Colonic mucosa (tissue), 4 donors: ENCODE results near the gene NFX1. TPM values are rescaled to one million over a fixed set of nuclear protein-coding genes. Genes with fewer than 3 reads are reported as not detected.

Experiments used
- DNase-seq: peaks from one replicate; pipeline ENCODE4 v3.0.0-alpha.2; 2020
- H3K27ac ChIP-seq: fragments of 200-600 bp; one replicate; pipeline ENCODE4 v1.8.0; 2021
- H3K27me3 ChIP-seq: fragments of 200-600 bp; one replicate; pipeline ENCODE4 v1.8.0; 2021
- H3K36me3 ChIP-seq: fragments of 200-600 bp; one replicate; pipeline ENCODE4 v1.8.0; 2021
- H3K4me1 ChIP-seq: fragments of 200-600 bp; one replicate; pipeline ENCODE4 v1.8.0; 2021; ENCODE audit warnings: mild to moderate bottlenecking
- H3K4me3 ChIP-seq: fragments of 200-600 bp; one replicate; pipeline ENCODE4 v1.8.0; 2021
- H3K9ac ChIP-seq, 2 donors: one replicate each; pipeline ENCODE4 v1.7.0; 2013; ENCODE audit warnings: control low read depth in 2 of 2, low read depth in 2 of 2, low read length in 2 of 2
- H3K9me3 ChIP-seq: fragments of 200-600 bp; one replicate; pipeline ENCODE4 v1.8.0; 2021
- CTCF ChIP-seq: fragments of 200-600 bp; IDR thresholded peaks from one replicate; pipeline ENCODE4 v1.8.0; 2022; ENCODE audit warnings: antibody characterized with exemption, mild to moderate bottlenecking
- intact Hi-C: fragments of 100-400 bp; cut with DNase I; formaldehyde crosslinking; loops from one replicate; pipeline ENCODE4 v1.14.1; 2022
- total RNA-seq, 2 donors: library from RNA; stranded (reverse); fragmentation: NEBNext Ultra II Directional in 1 of 2; extraction: Animal tissue kit (Norgen Biotek cat#: 25700) in 1 of 2; gene quantifications; one replicate each; pipeline ENCODE4 v1.2.1, GENCODE V29; 2021
- donor health status: healthy.
- donor health status: DM: no; HTN: no; CAD: no.
- donor health status: DM: no; HTN: no; CAD: no.

Gene NFX1
- total RNA-seq, 2 donors from 2014 or later: 27.6 to 31.3 TPM

- Histone ChIP-seq H3K27ac (no peak overlapping the region), H3K27me3 (no peaks in the 10 kb centered on the region), H3K4me3 (no peak overlapping the region), H3K9me3 (no peaks in the 10 kb centered on the region), H3K9ac (no peak overlapping the region), H3K36me3 (peaks cover 23% of the 10 kb centered on the region), H3K4me1 (no peaks in the 10 kb centered on the region)
- intact Hi-C loops: no loop called here
- no peak for DNase-seq
- TF ChIP-seq CTCF: no peak
These were observed 53.8 kb downstream of the NFX1 start for GRCh38 chr9:33344145-33344544.

- Histone ChIP-seq H3K4me3 (no peak overlapping the region), H3K27me3 (no peaks in the 10 kb centered on the region), H3K9me3 (no peaks in the 10 kb centered on the region), H3K36me3 (peaks cover 14% of the 10 kb centered on the region), H3K9ac (no peak overlapping the region), H3K27ac (no peak overlapping the region), H3K4me1 (no peaks in the 10 kb centered on the region)
- intact Hi-C loops: no loop called here
- DNase-seq: no peak
- no peak for TF ChIP-seq CTCF
These were observed 56.2 kb downstream of the NFX1 start for GRCh38 chr9:33346564-33346963.

DNA sequence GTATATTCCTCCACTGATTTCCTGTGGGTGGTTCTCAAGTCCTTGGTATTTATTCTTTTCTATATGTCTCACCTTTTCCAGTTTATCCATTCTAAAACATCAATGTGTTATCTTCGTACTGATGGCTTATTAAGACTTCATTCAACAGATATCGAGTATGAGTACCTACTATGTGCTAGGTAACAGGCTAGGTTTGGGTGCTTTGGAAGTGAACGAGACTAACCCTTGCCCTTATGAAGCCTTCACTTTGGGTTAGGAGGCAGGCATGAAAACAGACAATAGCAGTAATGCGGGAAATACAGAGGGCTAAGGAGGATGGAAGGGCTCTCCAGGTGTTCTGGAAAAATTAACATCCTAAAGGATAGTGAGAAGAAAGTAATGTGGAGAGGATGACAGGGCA lies 58.7 kb downstream of the NFX1 start:
- Histone ChIP-seq H3K9me3 (no peaks in the 10 kb centered on the region), H3K4me3 (no peak overlapping the region), H3K4me1 (no peaks in the 10 kb centered on the region), H3K27me3 (no peaks in the 10 kb centered on the region), H3K27ac (no peak overlapping the region), H3K9ac (no peak overlapping the region), H3K36me3 (peaks cover 8% of the 10 kb centered on the region)
- no peak for TF ChIP-seq CTCF
- intact Hi-C loops: no loop called here
- no peak for DNase-seq

GRCh38 chr9:33349743-33350142 lies 59.4 kb downstream of the NFX1 start:
- H3K27ac ChIP-seq: no peak overlapping the region
- H3K9ac ChIP-seq: no peak overlapping the region
- no peaks in the 10 kb centered on the region for H3K27me3 ChIP-seq
- peaks cover 6% of the 10 kb centered on the region for H3K36me3 ChIP-seq
- intact Hi-C loops: no loop called here
- H3K4me1 ChIP-seq: no peaks in the 10 kb centered on the region
- TF ChIP-seq CTCF: no peak
- DNase-seq: no peak
- no peak overlapping the region for H3K4me3 ChIP-seq
- H3K9me3 ChIP-seq: no peaks in the 10 kb centered on the region

- intact Hi-C loops: no loop called here
- no peak overlapping the region for H3K4me3 ChIP-seq
- no peak overlapping the region for H3K27ac ChIP-seq
- no peaks in the 10 kb centered on the region for H3K27me3 ChIP-seq
- no peaks in the 10 kb centered on the region for H3K9me3 ChIP-seq
- no peaks in the 10 kb centered on the region for H3K4me1 ChIP-seq
- DNase-seq: no peak
- TF ChIP-seq CTCF: no peak
- peaks cover 6% of the 10 kb centered on the region for H3K36me3 ChIP-seq
- H3K9ac ChIP-seq: no peak overlapping the region
These were observed 60.0 kb downstream of the NFX1 start for GRCh38 chr9:33350310-33350709.

DNA sequence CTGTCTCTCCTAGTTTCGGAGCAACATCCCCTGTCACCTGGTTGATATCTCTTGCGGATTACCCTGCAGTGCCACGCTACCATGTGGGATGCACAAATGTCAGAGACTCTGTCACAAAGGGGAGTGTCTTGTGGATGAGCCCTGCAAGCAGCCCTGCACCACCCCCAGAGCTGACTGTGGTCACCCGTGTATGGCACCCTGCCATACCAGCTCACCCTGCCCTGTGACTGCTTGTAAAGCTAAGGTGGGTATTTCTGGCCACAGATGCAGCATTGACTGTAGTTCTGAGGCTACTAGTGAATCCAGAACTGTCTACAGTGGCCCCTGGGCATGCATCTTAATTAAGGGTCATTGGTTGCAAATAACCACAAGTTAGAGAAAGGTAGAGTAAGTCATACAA lies 61.2 kb downstream of the NFX1 start:
- H3K9me3 ChIP-seq: no peaks in the 10 kb centered on the region
- H3K27ac ChIP-seq: no peak overlapping the region
- no peaks in the 10 kb centered on the region for H3K4me1 ChIP-seq
- H3K9ac ChIP-seq: no peak overlapping the region
- H3K36me3 ChIP-seq: peaks cover 6% of the 10 kb centered on the region
- intact Hi-C loops: no loop called here
- H3K27me3 ChIP-seq: no peaks in the 10 kb centered on the region
- H3K4me3 ChIP-seq: no peak overlapping the region
- no peak for DNase-seq
- TF ChIP-seq CTCF: no peak
